Keratinocyte (primary cell): Measurements from ENCODE around the gene WNT4. TPM values are rescaled to one million over a fixed set of nuclear protein-coding genes. Genes with fewer than 3 reads are reported as not detected.

Experiments
- DNase-seq: peaks from one replicate; pipeline ENCODE4 v3.0.0-alpha.2; 2011; ENCODE audit warnings: low read depth, missing footprints, low spot score
- FAIRE-seq: peaks from 2 replicates; lab custom pipeline; 2011; peaks lifted over from hg19 to GRCh38; lab: Jason Lieb, UNC
- H2AFZ ChIP-seq: 2 replicates; pipeline ENCODE4 v1.6.0; 2012; ENCODE audit warnings: low read length, control low read depth, inconsistent platforms; ENCODE audit not compliant: control insufficient read depth
- H3K27ac ChIP-seq: 2 replicates; pipeline ENCODE4 v1.5.1; 2011; ENCODE audit warnings: low read length; ENCODE audit not compliant: control insufficient read depth, insufficient read depth
- H3K27me3 ChIP-seq: 3 replicates; pipeline ENCODE4 v1.6.0; 2011; ENCODE audit warnings: low read length; ENCODE audit not compliant: control insufficient read depth, insufficient read depth; ENCODE audit errors: extremely low read depth
- H3K36me3 ChIP-seq, 2 experiments: 2 replicates in 1 of 2; 3 replicates in 1 of 2; pipeline ENCODE4 v1.5.1; 2011; ENCODE audit warnings: low read length in 2 of 2, mild to moderate bottlenecking in 1 of 2; ENCODE audit not compliant: control insufficient read depth in 2 of 2, insufficient read depth in 2 of 2; ENCODE audit errors: extremely low read depth in 1 of 2
- H3K4me1 ChIP-seq: 3 replicates; pipeline ENCODE4 v1.5.1; 2011; ENCODE audit warnings: low read length; ENCODE audit not compliant: control insufficient read depth, insufficient read depth; ENCODE audit errors: extremely low read depth
- H3K4me2 ChIP-seq: 3 replicates; pipeline ENCODE4 v1.6.0; 2011; ENCODE audit warnings: low read depth, low read length; ENCODE audit not compliant: control insufficient read depth, insufficient read depth; ENCODE audit errors: extremely low read depth
- H3K4me3 ChIP-seq, 3 experiments: fragments of 200-600 bp in 1 of 3; sonication (generic) in 1 of 3; 2 replicates in 2 of 3; 3 replicates in 1 of 3; pipeline ENCODE4 v1.5.1; 2011 to 2016; ENCODE audit warnings: low read length in 3 of 3, mild to moderate bottlenecking in 3 of 3, control low read depth in 2 of 3, inconsistent platforms in 1 of 3, low read depth in 1 of 3, mixed read lengths in 1 of 3, mixed run types in 1 of 3, moderate library complexity in 1 of 3; ENCODE audit not compliant: control insufficient read depth in 2 of 3, insufficient read depth in 2 of 3; ENCODE audit errors: extremely low read depth in 1 of 3
- H3K79me2 ChIP-seq: 2 replicates; pipeline ENCODE4 v1.6.0; 2012; ENCODE audit warnings: low read length; ENCODE audit not compliant: control insufficient read depth, insufficient read depth
- H3K9ac ChIP-seq: 3 replicates; pipeline ENCODE4 v1.6.0; 2011; ENCODE audit warnings: low read length; ENCODE audit not compliant: control insufficient read depth, insufficient read depth; ENCODE audit errors: extremely low read depth
- H3K9me1 ChIP-seq: 3 replicates; pipeline ENCODE4 v1.6.0; 2011; ENCODE audit warnings: low read length; ENCODE audit not compliant: control insufficient read depth, insufficient read depth; ENCODE audit errors: extremely low read depth
- H3K9me3 ChIP-seq: 2 replicates; pipeline ENCODE4 v1.5.1; 2012; ENCODE audit warnings: low read depth, low read length; ENCODE audit not compliant: control insufficient read depth
- H4K20me1 ChIP-seq: 3 replicates; pipeline ENCODE4 v1.6.0; 2011; ENCODE audit warnings: low read length; ENCODE audit not compliant: control insufficient read depth, insufficient read depth; ENCODE audit errors: extremely low read depth
- EZH2 ChIP-seq: IDR thresholded peaks from one replicate; pipeline ENCODE4 v1.6.1; 2012; ENCODE audit warnings: inconsistent platforms, mild to moderate bottlenecking, low read length, moderate library complexity
- dilution Hi-C: fragments of 300-500 bp; cut with MboI; formaldehyde crosslinking; loops from one replicate; pipeline ENCODE4 v1.7.0; 2020; ENCODE audit warnings: low sequenced_read_pairs; ENCODE audit not compliant: extremely low pct_ligation_motif_present
- polyA plus RNA-seq, 5 experiments: library from polyadenylated mRNA; depleted of rRNA in 3 of 5; stranded (reverse) in 3 of 5; stranded (forward) in 1 of 5; unstranded in 1 of 5; fragments of >200 nt; gene quantifications; 1 replicate in 1 of 5; 2 replicates in 3 of 5; 3 replicates in 1 of 5; pipeline versions ENCODE4 v1.2.1 to v1.2.3, GENCODE V29; 2011 to 2012; ENCODE audit warnings: missing spikeins in 2 of 5, low read depth in 1 of 5, low replicate concordance in 1 of 5
- TF ChIP-seq, protein P1 (sequence below), 3 experiments: IDR thresholded peaks in 1 of 3; conservative IDR thresholded peaks in 1 of 3; optimal IDR thresholded peaks in 1 of 3; 2 replicates in 2 of 3; 3 replicates in 1 of 3; pipeline versions ENCODE3 to v1.5.1; 2011; ENCODE audit warnings: low read length in 3 of 3, mild to moderate bottlenecking in 3 of 3, moderate library complexity in 2 of 3, control low read depth in 1 of 3, inconsistent platforms in 1 of 3; ENCODE audit not compliant: insufficient read depth in 2 of 3; ENCODE audit errors: extremely low read depth in 1 of 3

The WNT4 gene
- polyA plus RNA-seq, 1 donor (not counting 4 experiments of a cell fraction or from before 2014, with no cell fraction given): 2.6 TPM

DNA sequence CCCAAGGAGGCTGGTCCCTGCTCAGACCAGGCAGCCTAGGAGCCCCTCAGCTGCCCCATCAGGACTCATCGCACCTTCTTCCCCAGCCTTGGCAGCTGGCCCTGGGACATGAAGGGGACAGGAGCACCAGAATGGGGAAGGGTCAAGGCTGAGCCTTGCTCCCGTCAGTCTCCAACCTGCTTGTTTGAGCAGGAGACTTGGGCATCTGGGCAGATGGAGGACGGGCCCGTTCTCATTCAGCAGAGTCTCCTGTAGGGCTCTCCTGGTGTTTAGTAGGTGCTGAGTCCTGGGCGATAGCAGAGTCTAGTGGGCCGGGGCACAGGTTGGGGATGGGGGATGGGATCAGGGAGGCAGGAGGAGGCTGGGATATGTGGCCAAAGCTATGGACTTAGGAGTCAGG is 47.4 kb upstream of the WNT4 start:
- H4K20me1 ChIP-seq: no peaks in the 10 kb centered on the region
- H3K9me3 ChIP-seq: no peaks in the 10 kb centered on the region
- H3K9me1 ChIP-seq: no peaks in the 10 kb centered on the region
- H3K36me3 ChIP-seq: no peaks in the 10 kb centered on the region
- H3K27ac ChIP-seq: no peak overlapping the region
- DNase-seq (no peak), FAIRE-seq (no peak)
- peaks cover 5% of the 10 kb centered on the region for H3K27me3 ChIP-seq
- H2AFZ ChIP-seq: no peak overlapping the region
- no peaks in the 10 kb centered on the region for H3K4me1 ChIP-seq
- dilution Hi-C loops: no loop called here
- no peak overlapping the region for H3K9ac ChIP-seq
- no peak overlapping the region for H3K4me3 ChIP-seq
- no peak overlapping the region for H3K4me2 ChIP-seq
- TF ChIP-seq, protein P1, sequence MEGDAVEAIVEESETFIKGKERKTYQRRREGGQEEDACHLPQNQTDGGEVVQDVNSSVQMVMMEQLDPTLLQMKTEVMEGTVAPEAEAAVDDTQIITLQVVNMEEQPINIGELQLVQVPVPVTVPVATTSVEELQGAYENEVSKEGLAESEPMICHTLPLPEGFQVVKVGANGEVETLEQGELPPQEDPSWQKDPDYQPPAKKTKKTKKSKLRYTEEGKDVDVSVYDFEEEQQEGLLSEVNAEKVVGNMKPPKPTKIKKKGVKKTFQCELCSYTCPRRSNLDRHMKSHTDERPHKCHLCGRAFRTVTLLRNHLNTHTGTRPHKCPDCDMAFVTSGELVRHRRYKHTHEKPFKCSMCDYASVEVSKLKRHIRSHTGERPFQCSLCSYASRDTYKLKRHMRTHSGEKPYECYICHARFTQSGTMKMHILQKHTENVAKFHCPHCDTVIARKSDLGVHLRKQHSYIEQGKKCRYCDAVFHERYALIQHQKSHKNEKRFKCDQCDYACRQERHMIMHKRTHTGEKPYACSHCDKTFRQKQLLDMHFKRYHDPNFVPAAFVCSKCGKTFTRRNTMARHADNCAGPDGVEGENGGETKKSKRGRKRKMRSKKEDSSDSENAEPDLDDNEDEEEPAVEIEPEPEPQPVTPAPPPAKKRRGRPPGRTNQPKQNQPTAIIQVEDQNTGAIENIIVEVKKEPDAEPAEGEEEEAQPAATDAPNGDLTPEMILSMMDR (optimal IDR thresholded peaks at IDR 0.05 in 1 of 3, IDR thresholded peaks at IDR 0.05 in 1 of 3, conservative IDR thresholded peaks at IDR 0.05 in 1 of 3; ENCODE audit: extremely low read depth in 1 of 3, insufficient read depth in 2 of 3, low read length in 3 of 3): no peak
- no peak for TF ChIP-seq EZH2
- no peaks in the 10 kb centered on the region for H3K79me2 ChIP-seq

DNA sequence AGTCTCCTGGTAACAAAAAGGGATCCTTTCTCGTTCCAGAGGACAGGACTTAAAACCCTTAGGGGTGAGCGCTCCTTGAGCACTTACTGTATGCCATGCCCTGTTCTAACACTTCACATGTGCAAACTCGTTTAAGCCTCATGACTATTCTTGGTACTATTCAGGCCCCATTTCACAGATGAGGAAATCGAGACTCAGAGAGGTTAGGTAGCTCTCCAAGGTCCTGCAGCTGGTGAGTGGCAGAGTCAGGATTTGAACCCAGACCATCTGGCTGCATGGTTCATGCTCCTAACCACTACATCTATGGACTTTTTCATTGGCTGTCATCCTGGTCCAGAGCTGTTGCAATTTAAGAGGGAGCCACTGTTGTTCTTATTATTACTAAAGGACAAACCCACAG is 46.7 kb upstream of the WNT4 start:
- DNase-seq (no peak), FAIRE-seq (no peak)
- Histone ChIP-seq H4K20me1 (no peaks in the 10 kb centered on the region), H2AFZ (no peak overlapping the region), H3K9ac (no peak overlapping the region), H3K9me3 (no peaks in the 10 kb centered on the region), H3K9me1 (no peaks in the 10 kb centered on the region), H3K4me3 (no peak overlapping the region), H3K79me2 (no peaks in the 10 kb centered on the region), H3K4me1 (no peaks in the 10 kb centered on the region), H3K27me3 (peaks cover 11% of the 10 kb centered on the region), H3K36me3 (no peaks in the 10 kb centered on the region), H3K4me2 (no peak overlapping the region), H3K27ac (no peak overlapping the region)
- dilution Hi-C loops: no loop called here
- TF ChIP-seq, protein P1 (optimal IDR thresholded peaks at IDR 0.05 in 1 of 3, IDR thresholded peaks at IDR 0.05 in 1 of 3, conservative IDR thresholded peaks at IDR 0.05 in 1 of 3; ENCODE audit: extremely low read depth in 1 of 3, insufficient read depth in 2 of 3, low read length in 3 of 3): no peak
- TF ChIP-seq EZH2: no peak
